ENCODE measurements around the gene TMEM63C.
"Not testable (repeated sequence)": the region's sequence is repeated elsewhere in the genome, so short reads cannot be mapped to it uniquely, and the experiment has no call there.

Gene TMEM63C

DNA sequence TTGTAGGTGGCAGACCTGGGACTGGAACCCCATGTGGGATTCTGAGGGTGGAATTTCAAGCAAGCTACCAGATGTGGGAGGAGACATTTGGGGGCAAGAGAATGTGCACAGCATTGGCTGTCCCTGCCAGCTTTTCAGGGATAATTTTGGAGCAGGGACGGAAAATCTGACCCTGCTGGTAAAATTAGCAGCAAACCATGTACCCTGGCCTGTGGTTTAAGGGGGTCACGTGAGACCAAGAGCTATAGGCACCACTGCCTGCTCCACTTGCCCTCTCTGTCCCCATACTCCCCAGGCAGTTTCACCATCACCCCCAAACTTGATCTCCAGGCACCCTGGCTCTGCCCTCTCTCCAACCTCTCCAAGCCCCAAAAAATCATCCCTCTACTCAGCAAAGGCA lies 26.5 kb upstream of the TMEM63C start:
- DNase-seq = no peak

DNA sequence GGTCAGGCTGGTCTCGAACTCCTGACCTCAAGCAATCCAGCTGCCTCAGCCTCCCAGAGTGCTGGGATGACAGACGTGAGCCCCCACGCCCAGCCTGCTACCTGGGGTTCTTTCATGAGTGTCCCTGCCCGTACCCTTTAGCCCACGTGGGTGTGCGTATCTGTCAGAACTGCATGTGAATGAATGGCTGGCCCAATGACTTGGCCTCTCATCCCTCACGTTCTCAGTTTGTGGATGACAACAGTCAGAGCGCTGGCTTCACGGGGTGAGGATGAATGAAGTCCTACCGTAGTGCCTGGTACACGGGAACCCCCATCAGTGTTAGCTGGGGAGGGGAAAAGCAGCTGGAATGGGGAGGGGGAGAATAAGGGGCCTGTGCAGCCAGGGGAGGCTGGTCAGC lies 23.9 kb upstream of the TMEM63C start:
- DNase-seq = no peak

DNA sequence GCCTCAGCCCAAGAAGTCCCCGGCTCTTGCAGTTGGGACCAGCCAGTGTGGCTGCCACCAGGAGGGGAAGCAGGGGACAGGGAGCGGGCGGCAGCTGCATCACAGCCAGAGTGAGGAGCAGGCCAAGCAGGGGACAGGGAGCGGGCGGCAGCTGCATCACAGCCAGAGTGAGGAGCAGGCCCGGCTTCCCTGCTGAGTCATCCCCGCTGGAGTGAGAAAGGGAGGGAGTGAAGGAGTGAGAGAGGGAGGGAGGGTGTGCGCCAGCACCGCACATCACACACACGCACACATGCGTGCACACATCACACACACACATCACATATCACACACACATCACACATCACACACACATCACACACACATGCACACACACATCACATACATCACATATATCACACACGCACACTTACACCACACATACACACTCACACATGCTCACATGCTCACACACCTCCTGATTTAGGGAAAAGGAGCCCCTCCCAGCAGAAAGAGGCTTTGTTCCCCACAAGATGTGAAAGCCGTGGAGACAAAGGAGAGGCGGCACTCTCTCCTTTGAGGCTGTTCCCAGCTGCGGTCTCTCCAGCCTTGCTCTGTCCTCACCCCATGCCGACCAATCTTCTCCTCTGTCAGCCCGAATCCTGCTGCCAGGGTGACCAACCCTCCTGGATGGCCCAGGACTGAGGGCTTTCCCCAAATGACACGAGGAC lies 23.3 kb upstream of the TMEM63C start:
- DNase-seq = peak in 1 of 2 donors; percentile 21

DNA sequence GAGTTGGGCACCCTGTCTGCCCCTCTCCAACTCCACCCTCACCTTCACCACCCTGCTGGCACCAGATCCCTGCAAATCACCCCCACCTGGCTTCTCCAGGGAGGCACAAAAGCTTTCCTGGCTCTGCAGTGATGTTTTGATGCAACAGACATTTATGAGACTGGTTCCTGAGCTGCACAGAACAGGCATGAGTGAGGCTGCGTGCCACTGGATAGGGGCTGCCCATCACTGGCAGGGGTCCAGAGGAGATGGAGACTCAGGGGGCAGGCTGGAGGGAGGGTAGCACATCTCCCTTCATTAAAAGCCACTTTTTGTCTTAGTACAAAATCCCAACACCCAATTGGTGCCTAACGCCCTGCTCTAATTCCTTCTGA lies 22.7 kb upstream of the TMEM63C start:
- no peak for DNase-seq

GRCh38 chr14:77161011-77161410 lies 20.6 kb upstream of the TMEM63C start:
- no peak for DNase-seq

- DNase-seq = no peak
Observed at GRCh38 chr14:77170045-77170444, 11.6 kb upstream of the TMEM63C start.

DNA sequence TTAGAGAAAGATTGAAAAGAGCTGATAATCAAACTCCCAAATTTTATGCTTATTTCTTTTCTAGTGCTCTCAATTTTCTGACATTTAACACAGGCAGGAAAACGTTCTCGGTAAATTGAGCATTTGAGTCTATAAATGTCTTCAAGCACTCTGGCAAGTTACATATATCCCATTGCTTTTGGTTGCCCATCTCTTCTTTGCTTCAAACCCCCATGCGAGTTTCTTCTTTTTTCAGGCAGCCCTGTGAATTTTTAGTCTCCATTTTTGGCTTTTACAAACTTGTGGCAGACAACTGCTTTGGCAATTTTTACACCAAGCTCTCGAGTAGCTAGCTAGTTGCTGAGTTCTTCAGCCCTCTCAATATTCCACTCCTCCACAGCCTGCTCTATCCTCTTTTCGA lies 8.7 kb upstream of the TMEM63C start:
- no peak for DNase-seq

DNA sequence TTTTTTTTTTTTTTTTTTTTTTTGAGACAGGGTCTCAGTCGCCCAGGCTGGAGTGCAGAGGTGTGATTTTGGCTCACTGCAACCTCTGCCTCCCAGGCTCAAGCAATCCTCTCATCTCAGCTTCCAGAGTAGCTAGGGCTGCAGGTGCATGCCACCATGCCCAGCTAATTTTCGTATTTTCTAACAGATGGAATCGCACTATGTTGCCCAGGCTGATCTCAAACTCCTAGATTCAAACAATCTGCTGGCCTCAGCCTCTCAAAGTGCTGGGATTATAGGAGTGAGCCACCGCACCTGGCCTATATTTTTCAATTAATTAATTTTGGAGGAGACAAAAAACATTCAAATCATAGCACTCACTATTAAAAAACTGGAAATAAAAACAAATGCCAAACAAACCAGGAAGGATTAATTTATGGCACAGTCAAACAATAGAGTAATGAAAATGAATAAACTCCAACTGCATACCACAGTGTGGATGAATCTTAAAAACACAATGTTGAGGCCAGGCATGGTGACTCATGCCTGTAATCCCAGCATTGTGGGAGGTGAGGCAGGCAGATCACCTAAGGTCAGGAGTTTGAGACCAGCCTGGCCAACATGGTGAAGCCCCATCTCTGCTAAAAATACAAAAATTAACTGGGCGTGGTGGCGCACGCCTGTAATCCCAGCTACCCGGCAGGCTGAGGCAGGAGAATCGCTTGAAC lies 7.5 kb upstream of the TMEM63C start:
- not testable (repeated sequence) for DNase-seq

- DNase-seq = no peak
Observed at GRCh38 chr14:77175843-77176242, 5.8 kb upstream of the TMEM63C start.

DNA sequence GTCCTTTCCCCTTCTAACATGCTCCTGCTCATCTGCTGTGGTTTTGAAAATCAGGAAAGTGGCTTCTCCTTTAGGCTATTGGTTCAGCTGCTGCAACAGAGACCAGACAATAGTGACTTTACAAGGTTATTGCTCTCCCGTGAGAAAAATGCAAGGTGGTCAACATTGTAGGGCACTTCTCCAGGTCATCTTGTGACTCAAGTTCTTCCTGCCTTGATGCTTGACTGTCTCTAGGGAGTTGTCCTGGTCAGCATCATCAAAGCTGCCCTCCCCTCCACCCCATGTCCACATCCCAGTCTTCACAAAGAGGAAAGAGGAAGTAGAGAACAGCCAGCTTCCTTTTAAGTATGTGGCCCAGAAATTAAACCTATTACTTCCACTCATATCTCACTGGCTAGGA lies 3.9 kb upstream of the TMEM63C start:
- no peak for DNase-seq

GRCh38 chr14:77178656-77179055 lies 2.9 kb upstream of the TMEM63C start:
- no peak for DNase-seq

GRCh38 chr14:77180726-77181602 lies 634 bp upstream of the TMEM63C start:
- no peak for DNase-seq

DNA sequence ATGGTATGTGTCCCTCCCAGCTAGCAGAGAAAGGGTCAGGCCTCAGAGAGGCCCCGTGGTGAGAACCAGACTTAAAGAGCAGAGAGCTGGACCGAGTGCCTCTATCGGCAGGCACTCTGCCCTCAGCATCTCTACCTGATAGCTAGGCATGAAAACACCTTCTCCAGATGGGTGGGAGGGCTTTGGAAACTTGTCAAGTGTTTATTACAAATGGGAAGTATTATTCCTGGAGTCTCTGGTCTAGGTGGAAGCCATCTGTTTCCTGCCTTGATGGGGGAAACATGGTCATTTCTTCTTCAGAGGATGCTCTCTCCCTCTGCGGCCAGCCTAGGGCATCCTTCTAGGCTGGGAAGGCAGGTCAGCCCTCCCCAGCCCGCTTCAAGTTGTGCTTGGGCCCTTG lies 2.3 kb downstream of the TMEM63C start:
- no peak for DNase-seq

DNA sequence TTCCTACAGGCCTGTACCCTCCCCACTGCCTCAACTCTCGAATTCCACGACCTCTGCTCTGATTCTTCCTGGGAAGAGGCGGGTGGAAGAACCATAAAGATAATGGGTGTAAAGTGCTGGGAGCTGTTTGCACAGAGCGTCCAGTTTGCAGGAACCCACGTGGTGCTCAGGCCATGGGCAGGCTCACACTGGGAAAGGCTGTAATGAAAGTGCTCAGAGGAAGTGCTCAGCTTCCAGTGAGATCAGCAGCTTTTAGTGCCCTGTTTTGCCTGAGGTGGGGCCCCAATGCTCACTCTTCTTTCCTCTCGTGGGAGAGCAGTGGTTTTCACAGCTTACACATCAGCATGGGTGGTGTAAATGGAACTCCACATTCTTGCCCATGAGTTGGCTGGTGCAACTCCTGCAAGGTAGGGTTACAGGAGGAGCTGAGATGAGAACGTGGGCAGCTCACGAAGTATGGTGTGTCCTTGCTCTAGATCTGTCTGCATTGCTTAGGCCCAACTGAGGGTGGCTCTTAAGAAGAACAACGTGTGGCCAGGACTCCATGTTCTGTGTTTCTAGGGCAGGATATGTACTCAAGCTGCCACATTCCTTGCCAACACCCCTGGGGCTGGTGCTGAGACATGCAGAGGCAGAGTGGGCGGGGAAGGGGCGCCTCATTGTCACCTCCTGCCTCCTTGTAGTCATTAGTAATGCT lies 2.9 kb downstream of the TMEM63C start:
- DNase-seq = no peak

- no peak for DNase-seq
Observed at GRCh38 chr14:77185093-77185465, 3.5 kb downstream of the TMEM63C start.

GRCh38 chr14:77186911-77187648 lies 5.5 kb downstream of the TMEM63C start:
- DNase-seq = no peak

DNA sequence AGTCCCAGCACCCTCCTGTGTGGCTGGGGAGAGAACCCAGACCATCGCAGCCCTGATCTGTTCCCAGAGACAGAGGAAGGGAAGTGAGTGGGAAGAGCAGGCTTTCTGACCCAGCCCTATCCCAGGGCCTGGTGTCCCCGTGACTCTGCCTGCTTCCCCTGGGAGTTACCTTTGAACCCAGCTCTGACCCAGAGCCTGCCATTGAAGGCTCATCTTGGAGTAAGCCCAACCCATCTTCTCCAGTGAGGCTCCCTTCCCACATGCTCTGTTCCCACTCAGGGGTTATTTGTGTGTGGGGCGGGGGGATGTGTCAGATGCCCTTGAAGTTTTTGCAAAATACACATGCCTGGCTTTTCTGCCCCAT lies 6.0 kb downstream of the TMEM63C start:
- DNase-seq = no peak

GRCh38 chr14:77189479-77189878 lies 7.9 kb downstream of the TMEM63C start:
- no peak for DNase-seq

DNA sequence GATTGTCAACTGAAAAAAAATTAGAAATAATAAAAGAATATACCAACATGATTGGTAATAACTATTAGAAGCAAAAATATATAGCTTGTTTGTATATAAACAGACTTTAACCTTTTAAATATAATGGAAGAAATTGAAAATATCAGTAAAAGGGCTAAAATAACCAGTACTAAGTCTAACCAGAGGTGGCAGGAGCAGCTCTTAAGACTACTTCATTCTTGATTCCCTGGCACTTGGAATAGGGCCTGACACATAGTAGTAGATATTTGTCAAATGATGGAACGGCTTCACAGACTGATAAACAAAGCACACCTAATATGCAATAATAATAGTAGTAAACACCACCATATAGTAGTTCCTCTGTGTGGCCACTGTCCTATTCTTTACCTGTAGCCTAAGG lies 9.4 kb downstream of the TMEM63C start:
- DNase-seq = no peak

GRCh38 chr14:77194706-77195105 lies 13.1 kb downstream of the TMEM63C start:
- no peak for DNase-seq

DNA sequence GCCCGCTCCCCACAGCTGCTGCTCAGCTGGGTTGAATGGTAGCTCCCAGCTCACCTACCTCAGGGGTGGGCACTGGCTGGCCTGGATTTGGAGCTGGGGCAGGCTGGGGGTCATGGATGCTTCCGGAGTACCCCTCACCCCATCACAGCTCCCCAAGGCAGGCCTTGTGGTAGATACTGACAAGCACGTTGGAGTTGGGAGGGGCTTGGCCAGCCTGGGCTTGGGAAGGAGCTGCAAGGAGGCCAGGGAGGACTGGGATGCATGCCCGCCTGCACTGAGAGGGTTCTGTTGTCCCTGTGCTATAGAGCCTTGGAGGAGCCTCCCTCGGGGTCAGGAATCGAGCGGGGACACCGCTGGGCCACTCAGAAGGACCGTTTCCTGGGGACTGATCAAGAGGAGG lies 14.2 kb downstream of the TMEM63C start:
- DNase-seq = no peak

GRCh38 chr14:77197988-77198387 lies 16.4 kb downstream of the TMEM63C start:
- no peak for DNase-seq

- no peak for DNase-seq
Observed at GRCh38 chr14:77198561-77198960, 17.0 kb downstream of the TMEM63C start.
